ENCODE data around the gene RTCA.

The RTCA gene

DNA sequence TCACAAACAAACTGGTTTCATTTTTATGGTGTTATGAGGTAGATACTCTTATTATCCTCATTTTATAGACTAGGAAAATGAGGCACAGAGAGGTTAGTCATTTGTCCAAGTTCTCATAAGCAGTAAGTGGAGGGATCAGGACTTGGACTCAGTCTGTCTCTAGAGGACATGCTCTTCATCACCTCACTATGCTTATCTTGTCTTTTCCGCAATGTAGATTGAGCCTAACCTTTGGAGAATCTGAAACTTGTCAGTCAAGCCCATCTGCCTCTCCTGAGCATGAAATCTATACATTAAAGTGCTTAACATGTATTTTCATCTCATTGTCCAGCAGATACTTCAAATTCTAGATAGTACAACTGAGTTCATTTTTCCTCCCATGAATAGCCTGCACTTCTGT, 74.5 kb downstream of the RTCA start:
- Histone ChIP-seq H3K4me1 (ENCODE audit: control insufficient read depth, low read length) (no peaks in the 10 kb centered on the region), H3K4me2 (ENCODE audit: low read length) (no peak overlapping the region), H3K9me3 (ENCODE audit: control insufficient read depth, insufficient read depth, low read length) (no peaks in the 10 kb centered on the region), H3K9me2 (replicated peaks; ENCODE audit: control insufficient read depth, low read length) (no peaks in the 10 kb centered on the region), H3K27ac (ENCODE audit: low read depth, low read length) (no peak overlapping the region), H3K27me3 (ENCODE audit: control insufficient read depth, low read length) (0 out of 2 replicates have a peak, but pooled peaks cover 2% of the 10 kb centered on the region), H3F3A (ENCODE audit: control insufficient read depth, insufficient read depth) (no peaks in the 10 kb centered on the region), H4K20me1 (ENCODE audit: control insufficient read depth, insufficient read depth, low read depth, low read length) (no peaks in the 10 kb centered on the region), H3K36me3 (ENCODE audit: control insufficient read depth, low read length) (no peaks in the 10 kb centered on the region), H3K79me2 (ENCODE audit: control insufficient read depth, low read length) (no peaks in the 10 kb centered on the region), H3K4me3 (ENCODE audit: low read length) (no peak overlapping the region)
- TF ChIP-seq, protein P1, sequence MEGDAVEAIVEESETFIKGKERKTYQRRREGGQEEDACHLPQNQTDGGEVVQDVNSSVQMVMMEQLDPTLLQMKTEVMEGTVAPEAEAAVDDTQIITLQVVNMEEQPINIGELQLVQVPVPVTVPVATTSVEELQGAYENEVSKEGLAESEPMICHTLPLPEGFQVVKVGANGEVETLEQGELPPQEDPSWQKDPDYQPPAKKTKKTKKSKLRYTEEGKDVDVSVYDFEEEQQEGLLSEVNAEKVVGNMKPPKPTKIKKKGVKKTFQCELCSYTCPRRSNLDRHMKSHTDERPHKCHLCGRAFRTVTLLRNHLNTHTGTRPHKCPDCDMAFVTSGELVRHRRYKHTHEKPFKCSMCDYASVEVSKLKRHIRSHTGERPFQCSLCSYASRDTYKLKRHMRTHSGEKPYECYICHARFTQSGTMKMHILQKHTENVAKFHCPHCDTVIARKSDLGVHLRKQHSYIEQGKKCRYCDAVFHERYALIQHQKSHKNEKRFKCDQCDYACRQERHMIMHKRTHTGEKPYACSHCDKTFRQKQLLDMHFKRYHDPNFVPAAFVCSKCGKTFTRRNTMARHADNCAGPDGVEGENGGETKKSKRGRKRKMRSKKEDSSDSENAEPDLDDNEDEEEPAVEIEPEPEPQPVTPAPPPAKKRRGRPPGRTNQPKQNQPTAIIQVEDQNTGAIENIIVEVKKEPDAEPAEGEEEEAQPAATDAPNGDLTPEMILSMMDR (IDR thresholded peaks at IDR 0.05; ENCODE audit: low read depth, low read length, poor library complexity, severe bottlenecking), result no peak
- no peak for TF ChIP-seq EZH2phosphoT487 (IDR thresholded peaks at IDR 0.05; ENCODE audit: borderline replicate concordance, low read length)

GRCh38 chr1:100342348-100342747, 76.3 kb downstream of the RTCA start:
- Histone ChIP-seq H3K9me2 (replicated peaks; ENCODE audit: control insufficient read depth, low read length) (no peaks in the 10 kb centered on the region), H4K20me1 (ENCODE audit: control insufficient read depth, insufficient read depth, low read depth, low read length) (no peaks in the 10 kb centered on the region), H3K4me2 (ENCODE audit: low read length) (no peak overlapping the region), H3K27me3 (ENCODE audit: control insufficient read depth, low read length) (0 out of 2 replicates have a peak, but pooled peaks cover 2% of the 10 kb centered on the region), H3K27ac (ENCODE audit: low read depth, low read length) (no peak overlapping the region), H3K4me1 (ENCODE audit: control insufficient read depth, low read length) (no peaks in the 10 kb centered on the region), H3K79me2 (ENCODE audit: control insufficient read depth, low read length) (no peaks in the 10 kb centered on the region), H3K4me3 (ENCODE audit: low read length) (no peak overlapping the region), H3K36me3 (ENCODE audit: control insufficient read depth, low read length) (no peaks in the 10 kb centered on the region), H3K9me3 (ENCODE audit: control insufficient read depth, insufficient read depth, low read length) (no peaks in the 10 kb centered on the region), H3F3A (ENCODE audit: control insufficient read depth, insufficient read depth) (no peaks in the 10 kb centered on the region)
- TF ChIP-seq, protein P1 (IDR thresholded peaks at IDR 0.05; ENCODE audit: low read depth, low read length, poor library complexity, severe bottlenecking), result no peak
- no peak for TF ChIP-seq EZH2phosphoT487 (IDR thresholded peaks at IDR 0.05; ENCODE audit: borderline replicate concordance, low read length)
